Adrenal gland (tissue), 12 donors: ENCODE data around the gene IPO9. TPM values are rescaled to one million over a fixed set of nuclear protein-coding genes. Genes with fewer than 3 reads are reported as not detected.

ENCODE experiments used
- DNase-seq, 7 donors: peaks; one replicate each; pipeline ENCODE4 v3.0.0-alpha.2; 2019 to 2020
- H3K27ac ChIP-seq, 5 donors: fragments of 200-600 bp; sonication (generic) in 4 of 5; 1 replicate in 3 of 5; 2 replicates in 2 of 5; pipeline versions ENCODE4 v1.5.1 to v1.8.0; 2016 to 2020; ENCODE audit warnings: mild to moderate bottlenecking in 1 of 5
- H3K27me3 ChIP-seq: fragments of 200-600 bp; 2 replicates; pipeline ENCODE4 v1.8.0; 2021
- H3K36me3 ChIP-seq, 2 donors: fragments of 200-600 bp; replicated peaks in 1 of 2; 1 replicate in 1 of 2; 2 replicates in 1 of 2; pipeline versions ENCODE4 v1.5.1 to v1.8.0; 2018 to 2022
- H3K4me1 ChIP-seq, 2 donors: fragments of 200-600 bp; replicated peaks in 1 of 2; 1 replicate in 1 of 2; 2 replicates in 1 of 2; pipeline versions ENCODE4 v1.5.1 to v1.8.0; 2018 to 2021
- H3K4me3 ChIP-seq, 4 donors: fragments of 200-600 bp; sonication (generic) in 3 of 4; one replicate each; pipeline ENCODE4 v1.5.1; 2016 to 2018
- H3K9me3 ChIP-seq, 3 donors: fragments of 200-600 bp; sonication (generic) in 1 of 3; replicated peaks in 1 of 3; 1 replicate in 2 of 3; 2 replicates in 1 of 3; pipeline versions ENCODE4 v1.5.1 to v1.8.0; 2016 to 2021
- POLR2A ChIP-seq, 2 donors: fragments of 450-650 bp; IDR thresholded peaks; one replicate each; pipeline ENCODE4 v1.6.1; 2017; ENCODE audit warnings: antibody characterized with exemption in 2 of 2, mild to moderate bottlenecking in 2 of 2, moderate library complexity in 1 of 2
- WGBS, 4 donors: extraction: QIAGEN DNeasy Blood & Tissue Kit in 2 of 4; methylation state at CpG; one replicate each; pipeline versions ENCODE4 v1.1.5 to v1.1.7; 2013 to 2017; 5-methylcytosine and 5-hydroxymethylcytosine counted together
- intact Hi-C, 2 donors: fragments of 100-400 bp; cut with DNase I; formaldehyde crosslinking; loops; one replicate each; pipeline versions ENCODE4 v1.14.1 to v1.15.0; 2022 to 2023
- polyA plus RNA-seq, 3 donors: library from polyadenylated mRNA; stranded (reverse); fragments of 200-250 nt in 2 of 3; fragments of 350-450 nt in 1 of 3; fragmentation: Illumina TruSeq in 1 of 3; extraction: RNeasy Lipid Tissue Mini Kit (QIAGEN cat#74804) in 1 of 3; gene quantifications; one replicate each; pipeline ENCODE4 v1.2.3, GENCODE V29; 2013 to 2014
- total RNA-seq, 9 donors: library from RNA; depleted of rRNA in 4 of 9; stranded (reverse); fragments of >200 nt in 4 of 9; fragments of 120-200 nt in 1 of 9; fragmentation: NEBNext Ultra II Directional in 1 of 9; extraction: Animal tissue kit (Norgen Biotek cat#: 25700) in 1 of 9; gene quantifications; one replicate each; pipeline versions ENCODE4 v1.1.0 to v1.2.4, GENCODE V29; 2013 to 2023
- TF ChIP-seq, protein P1 (sequence below), 6 experiments: fragments of 450-650 bp in 4 of 6; fragments of 200-600 bp in 2 of 6; sonication (generic) in 1 of 6; IDR thresholded peaks; 1 replicate in 5 of 6; 2 replicates in 1 of 6; pipeline versions ENCODE4 v1.5.1 to v1.8.0; 2016 to 2021; ENCODE audit warnings: antibody characterized with exemption in 6 of 6, mild to moderate bottlenecking in 2 of 6, moderate library complexity in 1 of 6
- donor health status: healthy with polysubstance abuse.
- donor health status: Bipolar disorder and iron deficiency.
- donor health status: DM: yes; HTN: yes; CAD: no.
- donor health status: DM: no; HTN: no; CAD: no.
- donor health status: DM: no; HTN: no; CAD: no.
- donor health status: DM: yes; HTN: yes; CAD: no.

The IPO9 gene
- total and polyA plus RNA-seq, 12 donors, result 13.6 to 45.2 (median 28.5) TPM

DNA sequence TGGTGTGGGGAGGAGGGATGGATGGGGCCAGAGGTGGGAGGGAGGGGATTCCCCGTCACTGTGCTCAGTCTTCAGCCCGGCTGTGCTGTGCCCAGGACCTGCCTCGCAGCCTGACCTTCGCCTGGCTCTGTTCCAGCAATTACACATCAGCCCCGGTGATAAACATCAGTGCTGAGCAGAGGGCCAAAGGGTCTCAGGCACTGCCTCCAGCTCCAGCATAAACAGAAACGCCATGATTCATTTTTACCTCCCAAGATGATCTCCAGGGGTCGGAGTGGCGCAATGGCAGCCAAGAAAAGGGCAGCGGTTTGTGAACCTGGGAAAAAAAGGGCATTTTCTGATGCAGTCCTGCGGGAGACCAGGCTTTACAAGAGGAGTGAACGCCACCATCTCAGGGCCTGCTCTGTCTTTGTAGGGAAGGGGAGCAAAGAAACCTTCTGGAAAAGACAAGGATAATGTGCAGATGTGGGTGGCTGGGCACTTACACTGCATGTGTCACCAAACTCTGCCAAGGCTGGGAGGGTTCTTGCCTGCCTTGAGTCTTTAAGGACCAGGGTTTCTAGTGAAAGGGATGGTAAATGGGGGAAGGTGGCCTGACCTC lies 87.8 kb downstream of the IPO9 start:
- Histone ChIP-seq H3K27ac (peak overlapping the region in 4 of 5 donors; percentile 38 to 86 (median 62)), H3K9me3 (no peaks in the 10 kb centered on the region), H3K27me3 (no peaks in the 10 kb centered on the region), H3K4me3 (peak overlapping the region in 1 of 4 donors; percentile 25), H3K36me3 (no peaks in the 10 kb centered on the region), H3K4me1 (peaks cover 30 to 41% of the 10 kb centered on the region in 2 donors)
- intact Hi-C loops, result no loop called here
- TF ChIP-seq, protein P1, sequence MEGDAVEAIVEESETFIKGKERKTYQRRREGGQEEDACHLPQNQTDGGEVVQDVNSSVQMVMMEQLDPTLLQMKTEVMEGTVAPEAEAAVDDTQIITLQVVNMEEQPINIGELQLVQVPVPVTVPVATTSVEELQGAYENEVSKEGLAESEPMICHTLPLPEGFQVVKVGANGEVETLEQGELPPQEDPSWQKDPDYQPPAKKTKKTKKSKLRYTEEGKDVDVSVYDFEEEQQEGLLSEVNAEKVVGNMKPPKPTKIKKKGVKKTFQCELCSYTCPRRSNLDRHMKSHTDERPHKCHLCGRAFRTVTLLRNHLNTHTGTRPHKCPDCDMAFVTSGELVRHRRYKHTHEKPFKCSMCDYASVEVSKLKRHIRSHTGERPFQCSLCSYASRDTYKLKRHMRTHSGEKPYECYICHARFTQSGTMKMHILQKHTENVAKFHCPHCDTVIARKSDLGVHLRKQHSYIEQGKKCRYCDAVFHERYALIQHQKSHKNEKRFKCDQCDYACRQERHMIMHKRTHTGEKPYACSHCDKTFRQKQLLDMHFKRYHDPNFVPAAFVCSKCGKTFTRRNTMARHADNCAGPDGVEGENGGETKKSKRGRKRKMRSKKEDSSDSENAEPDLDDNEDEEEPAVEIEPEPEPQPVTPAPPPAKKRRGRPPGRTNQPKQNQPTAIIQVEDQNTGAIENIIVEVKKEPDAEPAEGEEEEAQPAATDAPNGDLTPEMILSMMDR (IDR thresholded peaks at IDR 0.05), result no peak
- DNase-seq, result peak; percentile 80 to 95 (median 92)
- 16 to 24% (median 17%) methylated on average over 11 of the region's 11 CpGs for WGBS, 4 donors

DNA sequence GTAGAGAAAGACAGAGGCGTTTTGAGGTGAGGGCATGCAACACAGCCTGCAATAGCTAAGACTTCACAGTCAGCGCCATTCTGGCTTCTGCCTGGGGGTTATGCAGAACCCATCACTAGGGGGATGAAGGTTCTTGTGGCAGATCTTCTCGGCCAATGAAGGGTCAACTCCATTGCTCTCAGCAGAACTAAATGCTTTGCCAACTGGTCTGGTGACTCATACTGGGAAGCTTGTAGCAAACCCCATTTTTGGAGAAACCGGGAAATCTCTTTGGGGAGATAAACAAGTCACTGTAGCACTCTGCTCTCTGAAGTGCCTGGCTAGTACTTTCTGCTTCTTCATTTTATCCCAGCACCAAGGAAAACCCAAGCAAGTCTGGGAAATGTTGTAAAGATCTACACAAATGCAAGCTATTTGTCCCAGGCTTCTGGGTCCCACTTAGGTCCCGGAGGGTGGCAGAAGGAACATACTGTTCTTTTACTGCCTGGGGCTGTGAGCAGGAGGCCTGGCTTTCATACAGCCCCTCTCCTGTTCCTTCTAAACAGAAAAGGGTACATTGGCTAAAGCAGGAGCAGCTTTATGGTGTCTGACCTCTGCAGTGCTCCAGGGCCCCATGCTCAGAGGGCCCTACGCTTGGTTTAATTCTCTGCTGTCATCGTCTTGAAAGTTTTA lies 88.5 kb downstream of the IPO9 start:
- Histone ChIP-seq H3K27ac (peak overlapping the region in 4 of 5 donors; percentile 38 to 86 (median 62)), H3K4me3 (no peak overlapping the region), H3K36me3 (no peaks in the 10 kb centered on the region), H3K9me3 (no peaks in the 10 kb centered on the region), H3K27me3 (no peaks in the 10 kb centered on the region), H3K4me1 (peaks cover 30 to 41% of the 10 kb centered on the region in 2 donors)
- peak in 3 of 7 donors; percentile 51 to 78 (median 63) for DNase-seq
- TF ChIP-seq, protein P1 (IDR thresholded peaks at IDR 0.05), result no peak
- TF ChIP-seq POLR2A (IDR thresholded peaks at IDR 0.05), result no peak
- WGBS, 4 donors, result 66 to 69% (median 68%) methylated on average over 7 of the region's 7 CpGs
- intact Hi-C loops, result no loop called here

DNA sequence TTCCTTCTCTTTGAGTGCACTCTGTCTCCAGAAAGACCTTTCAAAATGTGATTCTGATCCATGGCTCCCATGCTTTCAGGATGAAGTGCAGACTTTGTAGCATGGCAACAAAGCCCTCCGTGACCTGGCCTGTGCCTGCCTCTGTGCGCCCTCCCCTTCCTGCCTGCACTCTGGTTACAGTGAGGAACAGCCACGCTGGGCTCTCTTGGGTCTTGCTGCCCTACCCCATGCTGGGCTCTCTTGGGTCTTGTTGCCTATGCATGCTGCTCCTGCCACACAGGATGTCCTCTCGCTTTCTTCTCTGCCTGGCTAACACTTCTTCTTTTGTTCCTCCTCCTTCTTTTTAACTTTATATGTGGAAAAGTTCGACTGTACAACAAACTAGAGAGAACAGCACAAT lies 89.4 kb downstream of the IPO9 start:
- Histone ChIP-seq H3K27me3 (no peaks in the 10 kb centered on the region), H3K9me3 (no peaks in the 10 kb centered on the region), H3K4me3 (no peak overlapping the region), H3K36me3 (no peaks in the 10 kb centered on the region), H3K4me1 (peaks cover 30 to 41% of the 10 kb centered on the region in 2 donors), H3K27ac (peak overlapping the region in 4 of 5 donors; percentile 38 to 86 (median 62))
- intact Hi-C loops, result no loop called here
- DNase-seq, result no peak
- 84 to 89% (median 87%) methylated on average over 5 of the region's 5 CpGs for WGBS, 4 donors
- TF ChIP-seq, protein P1 (IDR thresholded peaks at IDR 0.05), result no peak
- no peak for TF ChIP-seq POLR2A (IDR thresholded peaks at IDR 0.05)

DNA sequence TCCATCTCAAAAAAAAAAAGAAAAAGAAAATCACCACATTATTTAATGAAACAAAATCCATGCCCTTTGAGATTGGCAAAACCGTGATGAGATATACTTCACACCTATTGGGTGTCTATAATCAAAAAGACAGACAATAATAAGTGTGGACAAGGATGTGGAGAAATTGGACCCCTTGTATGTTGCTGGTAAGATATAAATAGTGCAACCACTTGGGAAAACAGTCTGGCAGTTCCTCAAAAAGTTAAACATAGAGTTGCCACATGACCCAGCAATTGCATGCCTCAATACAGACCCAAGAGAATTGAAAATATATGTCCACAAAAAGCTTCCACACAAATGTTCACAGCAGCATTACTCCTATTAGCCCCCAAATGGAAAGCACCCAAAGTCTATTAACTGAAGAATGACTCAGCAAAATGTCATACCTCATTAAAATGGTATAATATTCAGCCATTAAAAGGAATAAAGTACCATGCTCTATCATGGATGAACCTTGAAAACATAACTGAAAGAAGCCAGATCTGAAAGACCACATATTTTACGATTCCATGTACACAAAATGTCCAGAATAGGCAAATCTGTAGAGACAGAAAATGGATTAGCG lies 93.1 kb downstream of the IPO9 start:
- Histone ChIP-seq H3K4me1 (peaks cover 32 to 50% of the 10 kb centered on the region in 2 donors), H3K27me3 (no peaks in the 10 kb centered on the region), H3K4me3 (no peak overlapping the region), H3K36me3 (no peaks in the 10 kb centered on the region), H3K27ac (no peak overlapping the region), H3K9me3 (no peaks in the 10 kb centered on the region)
- 93 to 97% (median 94%) methylated on average over 3 of the region's 3 CpGs for WGBS, 4 donors
- intact Hi-C loops, result no loop called here
- DNase-seq, result no peak
- no peak for TF ChIP-seq POLR2A (IDR thresholded peaks at IDR 0.05)
- TF ChIP-seq, protein P1 (IDR thresholded peaks at IDR 0.05), result no peak
